GM18520 (cell line): ENCODE data around the gene SPI1.
"Not testable (repeated sequence)": the region's sequence is repeated elsewhere in the genome, so short reads cannot be mapped to it uniquely, and the experiment has no call there.

ENCODE experiments used
- ATAC-seq: cut with Tn5 transposase; IDR thresholded peaks from one replicate; pipeline ENCODE4 v1.9.1; 2021; ENCODE audit not compliant: unreplicated experiment

The SPI1 gene

GRCh38 chr11:47327949-47328348 lies 50.4 kb downstream of the SPI1 start:
- no peak for ATAC-seq

GRCh38 chr11:47327025-47327424 lies 51.3 kb downstream of the SPI1 start:
- no peak for ATAC-seq

- ATAC-seq = no peak
These were observed 52.1 kb downstream of the SPI1 start for GRCh38 chr11:47326198-47326597.

- ATAC-seq = no peak
These were observed 52.9 kb downstream of the SPI1 start for GRCh38 chr11:47325271-47326041.

GRCh38 chr11:47324520-47324919 lies 53.8 kb downstream of the SPI1 start:
- no peak for ATAC-seq

- no peak for ATAC-seq
These were observed 60.2 kb downstream of the SPI1 start for GRCh38 chr11:47318166-47318565.

GRCh38 chr11:47317064-47317828 lies 61.1 kb downstream of the SPI1 start:
- ATAC-seq = no peak

- not testable (repeated sequence) for ATAC-seq
These were observed 61.8 kb downstream of the SPI1 start for GRCh38 chr11:47316501-47316900.

GRCh38 chr11:47314992-47315391 lies 63.4 kb downstream of the SPI1 start:
- ATAC-seq = no peak

GRCh38 chr11:47308050-47308823 lies 70.1 kb downstream of the SPI1 start:
- no peak for ATAC-seq

GRCh38 chr11:47306484-47306844 lies 71.9 kb downstream of the SPI1 start:
- no peak for ATAC-seq

GRCh38 chr11:47305734-47306483 lies 72.4 kb downstream of the SPI1 start:
- no peak for ATAC-seq
